ENCODE data around the gene GPC6. TPM values are rescaled to one million over a fixed set of nuclear protein-coding genes. Genes with fewer than 3 reads are reported as not detected.

Gene GPC6
- total and polyA plus RNA-seq, 4 donors: 5.9 to 29.1 (median 18.2) TPM

DNA sequence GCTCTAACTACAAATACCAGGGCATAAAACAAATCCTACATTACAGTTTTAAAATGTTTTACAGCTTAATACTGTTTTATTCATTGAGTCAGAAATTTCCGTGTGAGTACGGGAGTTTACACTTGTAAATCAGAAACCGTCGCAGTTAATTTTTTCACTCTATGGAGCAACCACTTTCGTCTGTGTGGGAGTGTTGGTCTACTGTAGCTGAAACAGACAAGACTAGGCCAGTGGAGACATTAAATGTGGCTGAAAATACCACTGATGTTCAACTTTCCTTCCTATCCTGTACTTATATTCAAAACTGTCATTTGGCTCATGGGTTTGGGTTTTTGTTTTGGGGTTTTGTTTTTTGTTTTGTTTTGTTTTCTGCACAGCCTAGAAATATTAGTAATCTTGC is 984.2 kb downstream of the GPC6 start:
- Histone ChIP-seq H3K27me3 (ENCODE audit: control insufficient read depth in 4 of 4, insufficient read depth in 4 of 4, low read length in 3 of 4) (no peaks in the 10 kb centered on the region), H3K4me3 (ENCODE audit: low read depth in 1 of 3, low read length in 3 of 3) (no peak overlapping the region), H3K36me3 (ENCODE audit: control insufficient read depth in 4 of 4, insufficient read depth in 3 of 4, low read depth in 1 of 4, low read length in 3 of 4) (no peaks in the 10 kb centered on the region), H3K27ac (ENCODE audit: low read depth in 1 of 2, low read length in 2 of 2) (no peak overlapping the region), H3K9me3 (ENCODE audit: control insufficient read depth in 4 of 4, low read length in 3 of 4) (no peaks in the 10 kb centered on the region), H3K4me1 (ENCODE audit: control insufficient read depth in 4 of 4, insufficient read depth in 4 of 4, low read length in 3 of 4) (no peaks in the 10 kb centered on the region), H3K9ac (ENCODE audit: low read depth in 1 of 2, low read length in 2 of 2) (no peak overlapping the region)
- WGBS: 87% methylated on average over 5 of the region's 5 CpGs
- TF ChIP-seq SP1 (IDR thresholded peaks at IDR 0.05) (no peak), MAX (IDR thresholded peaks at IDR 0.05) (no peak), GABPA (IDR thresholded peaks at IDR 0.05 in 1 of 2, conservative IDR thresholded peaks at IDR 0.05 in 1 of 2) (no peak), HNF4A (conservative IDR thresholded peaks at IDR 0.05) (no peak), YY1 (IDR thresholded peaks at IDR 0.05) (no peak), RXRA (IDR thresholded peaks at IDR 0.05) (no peak), RAD21 (IDR thresholded peaks at IDR 0.05) (no peak), CTCF (IDR thresholded peaks at IDR 0.05; ENCODE audit: low read depth, low read length, missing input control) (no peak)
- TF ChIP-seq, protein P1, sequence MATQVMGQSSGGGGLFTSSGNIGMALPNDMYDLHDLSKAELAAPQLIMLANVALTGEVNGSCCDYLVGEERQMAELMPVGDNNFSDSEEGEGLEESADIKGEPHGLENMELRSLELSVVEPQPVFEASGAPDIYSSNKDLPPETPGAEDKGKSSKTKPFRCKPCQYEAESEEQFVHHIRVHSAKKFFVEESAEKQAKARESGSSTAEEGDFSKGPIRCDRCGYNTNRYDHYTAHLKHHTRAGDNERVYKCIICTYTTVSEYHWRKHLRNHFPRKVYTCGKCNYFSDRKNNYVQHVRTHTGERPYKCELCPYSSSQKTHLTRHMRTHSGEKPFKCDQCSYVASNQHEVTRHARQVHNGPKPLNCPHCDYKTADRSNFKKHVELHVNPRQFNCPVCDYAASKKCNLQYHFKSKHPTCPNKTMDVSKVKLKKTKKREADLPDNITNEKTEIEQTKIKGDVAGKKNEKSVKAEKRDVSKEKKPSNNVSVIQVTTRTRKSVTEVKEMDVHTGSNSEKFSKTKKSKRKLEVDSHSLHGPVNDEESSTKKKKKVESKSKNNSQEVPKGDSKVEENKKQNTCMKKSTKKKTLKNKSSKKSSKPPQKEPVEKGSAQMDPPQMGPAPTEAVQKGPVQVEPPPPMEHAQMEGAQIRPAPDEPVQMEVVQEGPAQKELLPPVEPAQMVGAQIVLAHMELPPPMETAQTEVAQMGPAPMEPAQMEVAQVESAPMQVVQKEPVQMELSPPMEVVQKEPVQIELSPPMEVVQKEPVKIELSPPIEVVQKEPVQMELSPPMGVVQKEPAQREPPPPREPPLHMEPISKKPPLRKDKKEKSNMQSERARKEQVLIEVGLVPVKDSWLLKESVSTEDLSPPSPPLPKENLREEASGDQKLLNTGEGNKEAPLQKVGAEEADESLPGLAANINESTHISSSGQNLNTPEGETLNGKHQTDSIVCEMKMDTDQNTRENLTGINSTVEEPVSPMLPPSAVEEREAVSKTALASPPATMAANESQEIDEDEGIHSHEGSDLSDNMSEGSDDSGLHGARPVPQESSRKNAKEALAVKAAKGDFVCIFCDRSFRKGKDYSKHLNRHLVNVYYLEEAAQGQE (IDR thresholded peaks at IDR 0.05): no peak
- no peak for DNase-seq (ENCODE audit: low spot score)

DNA sequence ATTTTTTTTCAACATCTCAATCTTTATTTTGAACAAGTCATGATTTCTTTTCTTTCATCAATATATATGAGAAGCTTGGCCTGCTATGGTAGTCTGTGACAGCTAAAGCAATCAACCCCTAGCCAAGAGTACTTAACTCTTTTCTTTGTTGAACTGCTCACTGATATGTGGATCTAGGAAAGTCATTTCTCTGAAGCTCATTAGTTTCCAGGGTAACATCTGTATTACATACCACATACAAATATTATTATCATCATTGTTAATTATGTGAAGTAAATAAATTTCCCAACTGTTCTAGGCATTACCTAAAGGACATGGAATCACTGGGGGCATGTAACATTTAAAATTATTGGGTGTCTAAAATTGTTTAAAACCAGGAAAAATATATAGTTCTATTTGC is 985.6 kb downstream of the GPC6 start:
- no peak for DNase-seq (ENCODE audit: low spot score)
- H3K27ac ChIP-seq (ENCODE audit: low read depth in 1 of 2, low read length in 2 of 2): no peak overlapping the region

More for the DNA sequence above, 985.6 kb downstream of the GPC6 start:
- Histone ChIP-seq H3K4me1 (ENCODE audit: control insufficient read depth in 4 of 4, insufficient read depth in 4 of 4, low read length in 3 of 4) (no peaks in the 10 kb centered on the region), H3K4me3 (ENCODE audit: low read depth in 1 of 3, low read length in 3 of 3) (no peak overlapping the region), H3K36me3 (ENCODE audit: control insufficient read depth in 4 of 4, insufficient read depth in 3 of 4, low read depth in 1 of 4, low read length in 3 of 4) (no peaks in the 10 kb centered on the region), H3K27me3 (ENCODE audit: control insufficient read depth in 4 of 4, insufficient read depth in 4 of 4, low read length in 3 of 4) (no peaks in the 10 kb centered on the region), H3K9ac (ENCODE audit: low read depth in 1 of 2, low read length in 2 of 2) (no peak overlapping the region), H3K9me3 (ENCODE audit: control insufficient read depth in 4 of 4, low read length in 3 of 4) (no peaks in the 10 kb centered on the region)
- TF ChIP-seq TAF1 (conservative IDR thresholded peaks at IDR 0.05) (no peak), RAD21 (IDR thresholded peaks at IDR 0.05) (no peak), JUND (IDR thresholded peaks at IDR 0.05) (no peak), ZBTB33 (IDR thresholded peaks at IDR 0.05) (no peak), FOXA1 (IDR thresholded peaks at IDR 0.05) (no peak), RXRA (IDR thresholded peaks at IDR 0.05) (no peak)
- TF ChIP-seq, protein P2, sequence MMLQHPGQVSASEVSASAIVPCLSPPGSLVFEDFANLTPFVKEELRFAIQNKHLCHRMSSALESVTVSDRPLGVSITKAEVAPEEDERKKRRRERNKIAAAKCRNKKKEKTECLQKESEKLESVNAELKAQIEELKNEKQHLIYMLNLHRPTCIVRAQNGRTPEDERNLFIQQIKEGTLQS (IDR thresholded peaks at IDR 0.05): no peak
- TF ChIP-seq, protein P1 (IDR thresholded peaks at IDR 0.05): no peak

Data from liver (tissue), 9 donors.